Right kidney (tissue), 1 donor: ENCODE data around the gene TNPO3.
"Not testable (repeated sequence)": the region's sequence is repeated elsewhere in the genome, so short reads cannot be mapped to it uniquely, and the experiment has no call there.

ENCODE experiments used
- DNase-seq: peaks from one replicate; pipeline ENCODE4 v3.0.0-alpha.2; 2016

TNPO3 gene

DNA sequence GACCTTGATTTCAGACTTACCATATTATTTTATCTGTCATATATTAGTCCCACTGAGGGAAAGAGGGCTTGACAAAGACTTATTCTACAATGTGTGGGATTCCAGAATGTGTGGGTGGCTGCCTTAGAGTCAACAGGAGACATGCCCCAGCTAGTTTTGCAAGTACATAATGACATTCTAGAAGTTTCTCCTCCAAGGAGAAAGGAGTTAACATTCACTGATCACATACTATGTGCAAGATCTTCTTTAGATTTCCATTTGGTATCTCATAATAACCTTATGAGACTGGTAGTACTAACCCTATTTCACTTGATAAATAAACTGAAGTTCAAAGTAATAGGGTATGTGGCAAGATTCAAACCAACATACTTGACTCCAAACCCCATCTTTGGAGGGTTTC, 92.0 kb downstream of the TNPO3 start:
- no peak for DNase-seq

DNA sequence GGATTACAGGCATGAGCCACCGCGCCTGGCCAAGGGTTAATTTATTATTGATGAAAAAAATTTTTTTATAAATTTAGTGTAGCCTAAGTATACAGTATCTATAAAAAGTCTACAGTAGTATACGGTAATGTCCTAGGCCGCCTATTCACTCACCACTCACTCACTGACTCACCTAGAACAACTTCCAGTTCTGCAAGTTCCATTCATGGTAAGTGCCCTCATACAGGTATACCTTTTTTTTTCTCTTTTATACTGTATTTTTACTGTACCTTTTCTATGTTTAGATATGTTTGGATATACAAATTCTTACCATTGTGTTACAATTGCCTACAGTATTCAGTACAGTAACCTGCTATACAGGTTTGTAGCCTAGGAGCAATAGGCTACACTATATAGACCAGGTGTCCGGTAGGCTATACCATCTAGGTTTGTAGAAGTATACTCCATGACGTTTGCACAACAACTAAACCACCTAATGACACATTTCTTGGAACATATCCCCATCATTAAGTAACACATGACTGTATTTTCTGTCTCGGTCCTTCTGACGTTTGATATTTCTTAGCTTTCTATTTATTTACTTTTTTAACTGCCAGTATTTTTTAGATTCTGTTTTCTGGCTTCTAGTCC, 93.8 kb downstream of the TNPO3 start:
- no peak for DNase-seq

DNA sequence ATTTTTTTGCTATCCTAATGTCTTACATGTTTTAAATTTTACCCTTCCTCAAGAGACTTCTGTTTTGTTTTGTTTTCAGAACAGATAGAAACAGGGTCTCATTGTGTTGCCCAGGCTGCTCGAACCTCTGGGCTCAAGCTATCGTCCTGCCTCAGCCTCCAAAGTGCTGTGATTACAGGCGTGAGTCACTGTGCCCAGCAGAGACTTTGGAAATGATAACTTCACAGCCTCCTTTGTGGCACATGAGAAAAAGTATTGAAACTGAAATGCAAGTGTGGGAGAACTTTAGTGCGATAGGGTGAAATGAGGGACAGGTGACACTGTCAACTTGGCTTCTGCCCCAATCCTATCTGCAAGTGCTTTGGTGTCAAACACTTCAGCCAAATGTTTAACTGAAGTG, 95.6 kb downstream of the TNPO3 start:
- DNase-seq: no peak

DNA sequence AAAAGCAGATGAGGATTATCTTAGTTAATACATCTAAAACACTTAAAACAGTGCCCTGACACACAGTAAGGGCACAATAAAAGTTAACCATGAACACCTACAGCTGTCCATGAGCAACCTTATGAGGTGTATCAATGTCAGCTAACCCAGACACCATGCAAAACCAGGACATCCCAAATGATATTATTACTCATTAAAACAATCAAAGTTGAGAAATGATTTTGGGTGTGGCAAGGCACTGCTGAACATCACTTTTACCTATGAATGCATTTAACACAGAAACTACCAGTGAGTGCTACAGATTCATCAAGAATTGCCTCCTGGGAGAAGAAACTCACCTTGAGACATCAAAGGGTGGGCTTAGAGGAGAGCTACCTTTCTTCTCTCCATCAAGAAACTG, 98.9 kb downstream of the TNPO3 start:
- no peak for DNase-seq

DNA sequence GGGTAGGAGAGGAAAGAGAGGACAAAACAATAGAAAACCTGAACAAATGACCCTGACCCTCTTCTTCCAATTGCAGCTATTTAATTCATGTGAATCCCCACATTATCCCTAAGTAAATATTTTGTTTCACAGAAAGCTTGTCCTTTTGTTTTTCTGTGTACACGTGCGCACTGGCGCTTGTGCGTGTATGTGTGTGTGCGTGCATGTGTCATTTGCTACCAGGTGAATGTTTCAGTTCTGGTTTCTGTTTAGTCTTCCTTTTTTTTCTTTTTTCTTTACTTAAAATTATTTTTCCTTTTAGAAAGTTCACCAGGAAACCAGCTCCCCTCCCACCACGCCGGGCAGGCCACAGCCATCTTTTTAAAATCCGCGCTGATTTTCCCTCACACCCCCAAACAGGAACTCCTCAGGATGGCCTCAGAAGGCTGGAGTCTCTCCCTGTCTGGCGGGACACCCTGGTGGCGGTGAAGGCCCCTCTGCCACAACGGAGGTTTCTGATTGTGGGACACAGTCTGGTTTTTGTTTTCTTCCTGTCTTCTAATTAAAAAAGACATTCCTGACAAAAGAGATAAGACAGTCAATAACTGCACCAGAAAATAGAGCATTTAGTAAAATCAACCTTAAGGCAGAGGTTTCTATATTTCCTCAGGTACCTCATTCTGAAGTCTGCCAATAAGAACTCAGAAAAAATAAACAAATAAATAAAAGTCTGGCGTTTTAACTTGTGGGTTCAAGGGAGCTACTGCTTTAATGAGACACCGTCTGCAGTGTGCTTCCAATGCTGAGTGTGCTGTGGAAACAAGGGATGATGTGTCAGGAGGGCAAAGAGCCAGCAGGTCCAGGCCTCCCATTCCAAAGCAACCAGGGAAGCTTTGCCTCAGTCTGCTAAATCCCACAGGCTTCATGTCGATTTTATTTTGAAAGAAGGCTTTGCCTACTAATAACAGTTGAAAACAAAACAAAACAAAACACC, 99.8 kb downstream of the TNPO3 start:
- DNase-seq: no peak

DNA sequence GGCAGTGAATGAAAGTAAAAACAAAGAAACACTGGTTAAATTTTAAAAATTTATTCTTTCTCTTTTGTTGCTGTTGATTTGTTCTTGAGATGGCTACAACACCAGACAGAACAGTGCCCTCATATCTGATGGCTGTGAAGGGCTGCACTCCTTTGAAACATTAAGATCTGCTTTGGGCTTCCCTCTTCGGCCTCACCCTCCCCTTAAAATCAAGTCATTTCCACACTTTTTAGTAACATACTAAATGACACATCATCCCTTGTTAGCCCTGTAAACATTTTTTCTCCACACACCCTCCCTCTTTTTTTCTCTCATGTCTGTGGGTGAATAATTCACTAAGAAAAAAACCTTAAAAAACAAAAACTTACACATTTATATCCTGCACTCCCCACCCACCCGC, 100.8 kb downstream of the TNPO3 start:
- no peak for DNase-seq

DNA sequence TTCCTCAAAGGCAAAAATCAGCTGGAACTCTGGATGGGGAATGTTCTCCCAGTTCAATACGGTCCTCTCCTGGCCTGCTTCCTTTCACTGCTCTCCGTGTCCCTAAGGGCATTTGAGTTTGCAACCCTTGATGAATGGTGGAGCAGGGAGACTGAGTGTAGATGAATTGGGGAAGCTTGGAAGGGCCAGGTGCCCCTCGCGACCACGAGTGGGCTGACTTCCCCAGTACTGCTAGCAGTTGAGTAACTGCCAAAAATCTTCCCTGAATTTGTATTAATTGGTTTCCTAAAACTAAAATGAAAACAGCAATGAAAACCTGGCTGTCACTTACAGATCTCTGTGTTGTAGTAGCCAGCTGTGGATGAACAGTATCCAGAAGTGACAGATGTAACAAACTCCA, 103.6 kb downstream of the TNPO3 start:
- no peak for DNase-seq

DNA sequence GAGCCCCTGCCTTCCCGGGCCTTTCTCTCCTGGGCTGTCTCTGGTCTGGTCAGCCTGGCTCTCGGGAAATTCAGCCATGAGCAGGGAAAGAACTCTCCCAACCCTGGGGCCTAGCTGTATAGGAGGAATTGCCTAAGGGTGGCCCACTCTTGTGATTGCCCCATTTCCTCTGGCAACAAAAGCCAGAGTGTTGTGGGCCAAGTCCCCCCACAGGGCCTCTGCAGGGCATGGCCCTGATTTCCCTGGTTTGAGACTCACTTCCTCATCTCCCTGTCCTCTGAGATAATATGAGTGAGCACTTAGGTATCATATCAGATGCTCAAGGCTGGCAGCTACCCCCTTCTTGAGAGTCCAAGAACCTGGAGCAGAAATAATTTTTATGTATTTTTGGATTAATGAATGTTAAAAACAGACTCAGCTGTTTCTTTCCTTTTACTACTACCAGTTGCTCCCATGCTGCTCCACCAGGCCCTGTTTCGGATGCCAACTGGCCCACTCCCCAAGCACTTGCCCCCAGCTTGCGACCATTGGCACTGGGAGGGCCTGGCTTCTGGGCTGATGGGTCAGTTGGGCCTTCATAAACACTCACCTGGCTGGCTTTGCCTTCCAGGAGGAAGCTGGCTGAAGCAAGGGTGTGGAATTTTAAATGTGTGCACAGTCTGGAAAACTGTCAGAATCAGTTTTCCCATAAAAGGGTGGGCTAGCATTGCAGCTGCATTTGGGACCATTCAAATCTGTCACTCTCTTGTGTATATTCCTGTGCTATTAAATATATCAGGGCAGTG, 105.7 kb downstream of the TNPO3 start:
- DNase-seq: no peak

DNA sequence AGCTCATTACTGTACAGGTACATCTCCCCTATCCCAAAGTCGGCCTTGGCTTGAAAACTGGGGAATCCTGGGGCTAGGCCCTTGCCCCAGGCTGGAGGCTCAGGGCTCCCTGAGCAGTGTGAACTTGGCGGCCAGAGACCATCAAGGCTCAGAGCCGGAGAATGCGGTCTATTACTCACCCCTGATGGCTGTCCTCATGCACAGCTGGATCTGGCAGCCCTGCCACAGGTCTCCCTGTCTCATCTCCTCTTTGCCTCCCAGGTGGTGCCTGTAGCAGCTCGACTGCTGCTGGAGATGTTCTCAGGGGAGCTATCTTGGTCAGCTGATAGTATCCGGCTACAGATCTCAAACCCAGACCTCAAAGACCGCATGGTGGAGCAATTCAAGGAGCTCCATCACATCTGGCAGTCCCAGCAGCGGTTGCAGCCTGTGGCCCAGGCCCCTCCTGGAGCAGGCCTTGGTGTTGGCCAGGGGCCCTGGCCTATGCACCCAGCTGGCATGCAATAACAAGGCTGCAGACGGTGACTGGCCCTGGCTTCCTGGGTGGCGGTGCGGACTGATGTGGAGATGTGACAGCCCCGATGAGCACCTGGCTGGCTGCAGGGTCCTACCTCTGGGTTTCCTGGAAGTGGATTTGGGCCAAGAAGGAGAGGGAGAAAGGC, 106.5 kb downstream of the TNPO3 start:
- no peak for DNase-seq

DNA sequence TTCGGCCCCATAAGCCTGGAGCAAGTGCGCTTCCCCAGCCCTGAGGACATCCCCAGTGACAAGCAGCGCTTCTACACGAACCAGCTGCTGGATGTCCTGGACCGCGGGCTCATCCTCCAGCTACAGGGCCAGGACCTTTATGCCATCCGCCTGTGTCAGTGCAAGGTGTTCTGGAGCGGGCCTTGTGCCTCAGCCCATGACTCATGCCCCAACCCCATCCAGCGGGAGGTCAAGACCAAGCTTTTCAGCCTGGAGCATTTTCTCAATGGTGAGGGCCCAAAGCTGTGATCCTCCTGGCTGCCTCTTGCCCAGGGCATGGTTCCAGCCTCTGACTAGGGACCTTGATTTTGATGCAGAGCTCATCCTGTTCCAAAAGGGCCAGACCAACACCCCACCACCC, 107.1 kb downstream of the TNPO3 start:
- DNase-seq: no peak

DNA sequence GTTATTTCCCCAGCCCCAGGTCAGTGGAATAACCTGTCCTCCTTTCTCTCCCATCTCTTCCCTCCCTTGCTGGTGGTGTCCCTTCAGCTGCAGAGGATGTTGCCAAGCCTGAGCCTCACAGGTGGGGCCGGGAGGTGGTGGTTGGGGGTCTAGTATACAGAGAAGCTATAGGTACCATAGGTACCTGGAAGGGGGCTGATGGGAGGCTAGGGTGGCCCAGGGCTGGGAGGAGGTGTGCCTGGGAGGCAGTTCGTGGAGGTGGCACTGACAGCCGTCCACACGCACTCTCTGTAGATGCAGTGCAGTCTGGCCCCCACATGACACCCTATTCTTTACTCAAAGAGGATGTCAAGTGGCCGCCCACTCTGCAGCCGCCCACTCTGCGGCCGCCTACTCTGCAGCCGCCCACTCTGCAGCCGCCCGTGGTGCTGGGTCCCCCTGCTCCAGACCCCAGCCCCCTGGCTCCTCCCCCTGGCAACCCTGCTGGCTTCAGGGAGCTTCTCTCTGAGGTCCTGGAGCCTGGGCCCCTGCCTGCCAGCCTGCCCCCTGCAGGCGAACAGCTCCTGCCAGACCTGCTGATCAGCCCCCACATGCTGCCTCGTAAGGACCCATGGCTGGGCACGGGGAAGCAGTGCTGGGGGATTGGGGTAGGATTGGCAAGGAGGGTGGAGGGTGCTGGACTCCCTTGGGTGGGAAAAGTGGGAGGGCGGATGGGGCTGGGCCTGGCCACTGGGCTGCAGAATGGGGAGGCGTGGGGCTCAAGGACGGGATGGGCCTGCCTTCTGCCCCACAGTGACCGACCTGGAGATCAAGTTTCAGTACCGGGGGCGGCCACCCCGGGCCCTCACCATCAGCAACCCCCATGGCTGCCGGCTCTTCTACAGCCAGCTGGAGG, 107.7 kb downstream of the TNPO3 start:
- DNase-seq: no peak

DNA sequence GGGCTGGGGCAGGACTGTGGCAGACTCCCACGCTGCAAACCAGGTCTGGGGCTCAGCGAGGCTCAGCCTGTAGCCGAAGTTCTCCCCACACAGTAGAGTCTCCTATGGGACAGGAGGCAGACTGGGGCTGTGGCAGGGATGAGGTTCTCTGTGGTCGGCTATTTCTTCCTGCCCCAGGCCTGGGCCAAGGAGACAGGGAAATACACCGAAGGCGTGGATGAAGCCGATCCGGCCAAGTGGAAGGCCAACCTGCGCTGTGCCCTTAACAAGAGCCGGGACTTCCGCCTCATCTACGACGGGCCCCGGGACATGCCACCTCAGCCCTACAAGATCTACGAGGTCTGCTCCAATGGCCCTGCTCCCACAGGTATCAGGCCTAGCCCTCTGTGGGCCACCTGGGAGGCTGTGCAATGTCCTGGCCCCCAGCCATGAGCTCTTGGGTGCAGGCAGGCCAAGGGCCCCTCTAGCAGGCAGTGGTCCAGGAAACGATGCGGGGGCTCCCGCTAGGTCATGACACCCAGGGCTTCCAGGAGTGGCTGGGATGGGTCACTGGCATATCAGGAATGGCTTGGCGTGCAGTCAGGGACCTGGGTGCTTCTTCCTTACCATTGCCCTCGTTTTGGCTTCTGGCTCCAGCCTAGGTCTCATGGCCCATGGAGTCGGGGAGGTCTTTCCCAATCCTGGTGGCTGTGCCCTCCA, 109.1 kb downstream of the TNPO3 start:
- DNase-seq: no peak

DNA sequence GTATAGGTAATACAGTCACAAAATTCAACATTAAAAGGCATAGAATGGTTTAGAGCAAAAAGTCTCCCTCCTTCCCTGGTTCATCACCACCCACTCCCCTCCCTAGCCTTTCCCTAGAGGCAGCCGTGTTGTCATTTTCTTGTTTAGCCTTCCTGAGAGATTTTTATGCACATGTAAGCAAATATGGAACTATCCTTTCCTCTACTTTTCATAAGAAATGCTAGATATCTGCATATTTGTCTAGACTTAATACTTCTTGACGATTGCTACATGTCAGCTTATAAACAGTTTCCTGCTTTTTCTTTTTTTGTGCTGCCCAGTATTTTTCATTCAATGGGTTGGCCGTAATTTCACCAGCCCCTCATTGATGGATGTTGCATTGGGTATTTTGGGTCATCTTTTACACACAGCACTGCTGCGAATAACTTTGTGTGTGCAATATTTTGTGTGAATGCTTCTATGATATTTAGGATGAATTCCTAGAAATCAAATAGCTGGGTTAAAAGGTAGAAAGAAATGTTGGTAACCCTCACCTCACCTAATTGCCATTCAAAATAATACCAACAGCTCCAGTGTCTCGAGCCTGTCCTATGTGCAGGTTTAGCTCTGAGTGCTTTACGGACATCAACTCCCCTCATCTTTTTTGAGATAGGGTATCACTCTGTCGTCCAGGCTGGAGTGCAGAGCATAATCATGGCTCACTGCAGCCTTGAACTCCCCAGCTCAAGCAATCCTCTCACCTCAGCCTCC, 110.2 kb downstream of the TNPO3 start:
- DNase-seq: no peak

DNA sequence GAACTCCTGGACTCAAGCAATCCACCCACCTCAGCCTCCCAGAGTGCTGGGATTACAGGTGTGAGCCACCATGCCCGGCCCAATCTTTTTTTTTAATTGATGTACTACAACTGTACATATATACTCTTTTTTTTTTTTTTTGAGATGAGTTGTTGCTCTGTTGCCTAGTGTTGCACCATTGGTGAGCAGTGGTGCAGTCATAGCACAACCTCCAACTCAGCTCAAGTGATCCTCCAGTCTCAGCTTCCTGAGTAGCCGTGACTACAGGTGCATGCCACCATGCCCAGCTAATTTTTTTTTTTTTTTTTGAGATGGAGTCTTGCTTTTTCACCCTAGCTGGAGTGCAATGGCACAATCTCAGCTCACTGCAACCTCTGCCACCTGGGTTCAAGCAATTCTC, 111.7 kb downstream of the TNPO3 start:
- not testable (repeated sequence) for DNase-seq

DNA sequence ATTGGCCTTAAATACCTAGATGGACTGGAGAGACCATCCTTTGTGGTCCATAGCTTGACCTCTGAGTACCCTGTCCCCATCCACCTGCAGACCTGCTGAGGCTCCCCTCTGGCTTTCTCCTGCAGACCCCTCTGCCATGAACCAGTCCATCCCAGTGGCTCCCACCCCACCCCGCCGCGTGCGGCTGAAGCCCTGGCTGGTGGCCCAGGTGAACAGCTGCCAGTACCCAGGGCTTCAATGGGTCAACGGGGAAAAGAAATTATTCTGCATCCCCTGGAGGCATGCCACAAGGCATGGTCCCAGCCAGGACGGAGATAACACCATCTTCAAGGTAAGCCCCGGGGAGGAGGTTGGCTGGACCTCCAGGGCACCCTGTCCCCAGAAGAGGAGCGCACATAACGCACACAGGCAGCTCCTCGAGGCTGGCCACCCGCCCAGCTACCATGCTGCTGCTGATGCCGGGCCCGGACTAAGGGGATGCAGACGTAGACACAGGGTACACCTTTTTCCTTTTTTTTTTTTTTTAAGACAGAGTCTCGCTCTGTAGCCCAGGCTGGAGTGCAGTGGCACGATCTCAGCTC, 112.9 kb downstream of the TNPO3 start:
- DNase-seq: no peak

DNA sequence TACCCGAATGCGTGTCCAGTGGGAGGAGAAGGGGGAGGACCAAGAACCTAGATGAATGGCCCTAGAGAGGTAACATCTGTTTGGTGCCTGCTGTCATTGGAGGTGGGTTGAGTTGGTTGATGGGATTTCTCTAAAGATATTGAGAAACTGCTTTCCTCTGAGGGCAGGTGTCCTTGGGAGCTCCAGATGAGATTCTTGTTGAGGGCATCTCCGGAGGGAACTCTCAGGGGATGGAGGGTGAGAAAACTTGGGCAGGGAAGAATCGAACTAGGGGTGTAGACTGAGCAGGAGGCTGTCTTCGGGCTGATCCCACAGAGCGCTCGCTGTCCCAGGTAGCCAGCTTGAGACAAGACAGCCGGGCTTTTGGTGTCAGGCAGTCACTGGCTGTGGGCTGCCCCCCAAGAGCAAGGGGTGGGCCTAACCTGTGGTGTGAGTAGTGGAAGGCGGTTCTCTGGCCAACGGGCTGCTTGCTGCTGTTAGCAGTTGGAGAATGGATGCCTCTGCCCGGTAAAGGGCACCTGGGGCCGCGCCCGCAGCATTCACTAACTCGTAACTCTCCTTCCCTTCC, 113.5 kb downstream of the TNPO3 start:
- no peak for DNase-seq

DNA sequence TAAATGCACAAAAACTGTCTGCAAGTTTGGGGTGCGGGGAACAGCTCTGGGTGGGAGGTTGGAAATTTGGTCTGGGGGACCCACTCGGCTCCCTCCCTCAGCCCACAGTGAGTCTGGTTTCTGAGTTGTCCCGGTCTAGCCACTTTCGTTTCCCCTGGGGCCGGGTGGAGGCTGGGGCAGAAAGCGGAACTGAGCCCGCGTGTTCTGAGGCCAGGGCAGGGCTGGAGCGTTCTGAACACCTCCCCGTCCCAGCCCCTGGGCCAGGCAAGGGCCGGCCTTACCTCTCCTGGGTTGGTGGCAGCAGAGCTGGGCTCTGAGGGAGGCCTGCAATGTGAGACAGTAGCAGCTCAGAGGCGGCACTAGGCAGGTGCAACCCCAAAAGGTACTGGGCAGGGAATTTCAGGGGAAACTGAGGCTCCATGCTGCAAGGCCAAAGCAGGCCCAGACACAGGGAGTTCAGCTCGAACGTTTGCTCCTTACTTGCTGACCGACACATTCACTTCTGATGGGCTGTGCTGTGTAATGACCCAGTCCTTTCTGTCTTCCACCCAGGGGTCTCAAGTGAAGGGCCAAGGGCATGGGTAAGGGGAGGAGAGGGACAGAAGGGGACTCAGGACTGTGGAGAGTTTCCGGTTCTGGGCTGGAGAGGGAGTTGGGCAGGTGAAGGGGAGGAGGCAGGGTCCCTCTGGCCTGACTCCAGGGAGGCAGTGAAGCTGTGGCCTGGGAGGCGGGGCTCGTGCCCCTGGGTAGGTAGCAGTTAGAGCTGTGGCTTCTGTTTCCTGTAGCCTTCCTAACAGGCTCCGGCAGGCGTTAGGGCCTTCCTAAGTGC, 114.2 kb downstream of the TNPO3 start:
- DNase-seq: no peak

DNA sequence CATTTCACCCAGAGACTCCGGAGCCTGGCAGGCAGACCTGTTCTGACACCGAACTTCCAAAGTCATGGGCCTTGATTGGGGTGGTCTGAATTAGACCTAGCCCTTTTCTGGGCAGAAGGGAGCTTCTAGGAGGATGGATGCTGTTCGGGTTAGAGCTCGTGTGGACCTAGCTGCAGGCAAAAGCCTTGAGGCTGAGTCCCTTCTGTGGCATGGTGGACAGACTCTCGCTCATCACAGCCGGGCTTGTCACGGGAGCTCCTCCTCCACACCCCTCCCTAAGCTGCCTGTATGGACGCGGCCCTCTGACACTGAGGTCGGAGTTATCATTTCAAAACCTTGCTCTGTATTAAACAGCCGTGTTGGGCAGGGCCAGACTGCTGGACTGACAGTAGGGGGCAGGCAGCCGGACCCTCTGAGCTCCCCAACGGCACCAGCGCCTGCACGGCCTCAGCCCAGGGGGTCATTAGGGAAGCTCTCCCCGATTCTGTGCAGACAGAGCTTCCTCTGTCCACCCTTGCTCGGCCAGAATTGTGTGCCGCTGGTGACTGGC, 115.0 kb downstream of the TNPO3 start:
- no peak for DNase-seq
